Amygdala (tissue), 56 donors: ENCODE data around the gene MED14.
"Not testable (repeated sequence)": the region's sequence is repeated elsewhere in the genome, so short reads cannot be mapped to it uniquely, and the experiment has no call there.

ENCODE experiments used
- DNase-seq, 56 donors: peaks; one replicate each; lab custom pipeline; 2025; lab: John Stamatoyannopoulos, UW

The MED14 gene

GRCh38 chrX:40735325-40736169 lies at the start of gene MED14:
MED14 (minus strand) TSS chrX:40735542; CDS start chrX:40735412, 130 bp downstream.
- peak; percentile 11 to 89 (median 74) for DNase-seq

- DNase-seq, result no peak
Measured at GRCh38 chrX:40784516-40785151, 49.3 kb upstream of the MED14 start.

GRCh38 chrX:40782644-40783259 lies 47.4 kb upstream of the MED14 start:
- DNase-seq, result not testable (repeated sequence)

GRCh38 chrX:40780951-40781350 lies 45.6 kb upstream of the MED14 start:
- no peak for DNase-seq

GRCh38 chrX:40780082-40780481 lies 44.7 kb upstream of the MED14 start:
- DNase-seq, result peak in 7 of 56 donors; percentile 0 to 20 (median 2)

GRCh38 chrX:40778861-40779575 lies 43.7 kb upstream of the MED14 start:
- no peak for DNase-seq

GRCh38 chrX:40773809-40774208 lies 38.5 kb upstream of the MED14 start:
- DNase-seq, result no peak

- DNase-seq, result no peak
Measured at GRCh38 chrX:40773188-40773587, 37.8 kb upstream of the MED14 start.

GRCh38 chrX:40772290-40772689 lies 36.9 kb upstream of the MED14 start:
- DNase-seq, result no peak

- DNase-seq, result no peak
Measured at GRCh38 chrX:40761762-40762161, 26.4 kb upstream of the MED14 start.

GRCh38 chrX:40759374-40759773 lies 24.0 kb upstream of the MED14 start:
- DNase-seq, result no peak

GRCh38 chrX:40757058-40757457 lies 21.7 kb upstream of the MED14 start:
- no peak for DNase-seq

GRCh38 chrX:40755291-40756249 lies 20.2 kb upstream of the MED14 start:
- DNase-seq, result peak in 34 of 56 donors; percentile 0 to 51 (median 6)

- DNase-seq, result no peak
Measured at GRCh38 chrX:40749681-40750494, 14.5 kb upstream of the MED14 start.

- no peak for DNase-seq
Measured at GRCh38 chrX:40748977-40749376, 13.6 kb upstream of the MED14 start.

GRCh38 chrX:40746521-40746920 lies 11.2 kb upstream of the MED14 start:
- no peak for DNase-seq

GRCh38 chrX:40736170-40736505 lies 796 bp upstream of the MED14 start:
- peak in 5 of 56 donors; percentile 4 to 46 (median 26) for DNase-seq

GRCh38 chrX:40734971-40735324 lies 394 bp downstream of the MED14 start:
- peak in 8 of 56 donors; percentile 5 to 51 (median 30) for DNase-seq

- no peak for DNase-seq
Measured at GRCh38 chrX:40733706-40734105, 1.6 kb downstream of the MED14 start.
